ENCODE data around the gene MCF2L2.

Gene MCF2L2

GRCh38 chr3:183283886-183284285 is 144.5 kb downstream of the MCF2L2 start:
- Histone ChIP-seq H3K9me3 (replicated peaks; ENCODE audit: low read length) (no peaks in the 10 kb centered on the region), H3K4me1 (ENCODE audit: control insufficient read depth, insufficient read depth, low read length) (peaks cover 47% of the 10 kb centered on the region), H3K4me3 (ENCODE audit: low read length) (no peak overlapping the region), H3K36me3 (ENCODE audit: insufficient read depth, low read length) (no peaks in the 10 kb centered on the region), H3K4me2 (ENCODE audit: low read length) (no peak overlapping the region), H3K27me3 (ENCODE audit: control insufficient read depth, insufficient read depth, low read length) (no peaks in the 10 kb centered on the region), H3K9ac (ENCODE audit: low read depth, low read length) (no peak overlapping the region)

DNA sequence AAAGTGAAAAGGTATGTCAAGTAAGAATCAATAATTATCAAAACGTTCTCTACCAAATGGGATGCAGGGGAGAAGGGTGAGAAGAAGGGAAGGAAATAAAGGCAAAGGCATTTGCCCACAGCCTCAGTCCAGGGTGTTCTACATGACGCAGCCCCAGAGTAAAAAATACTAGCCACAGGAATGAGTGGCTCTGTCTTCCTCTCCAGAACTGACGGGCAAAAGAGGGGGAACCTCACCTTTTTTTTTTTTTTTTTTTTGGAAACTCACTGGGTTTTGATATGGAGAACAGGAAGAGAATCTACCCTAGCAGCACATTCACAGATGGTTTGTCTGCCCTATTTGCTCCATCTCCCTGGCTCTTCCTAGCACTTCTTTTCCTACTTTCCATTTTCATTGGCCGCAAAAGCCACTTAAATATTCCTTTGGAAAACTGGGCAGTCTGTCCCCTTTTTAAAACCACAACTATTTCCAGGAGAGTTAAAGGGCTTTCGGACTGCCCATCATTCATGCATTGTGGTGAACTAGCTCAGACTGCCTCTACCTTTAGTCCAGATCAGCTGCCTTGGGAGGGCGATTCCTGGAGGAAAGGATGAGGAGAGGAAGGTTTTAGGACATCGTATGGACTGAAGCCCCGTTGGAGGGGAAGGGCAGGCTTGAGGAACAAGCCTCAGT is 147.2 kb downstream of the MCF2L2 start:
- Histone ChIP-seq H3K4me1 (ENCODE audit: control insufficient read depth, insufficient read depth, low read length) (peaks cover 31% of the 10 kb centered on the region), H3K4me2 (ENCODE audit: low read length) (no peak overlapping the region), H3K9ac (ENCODE audit: low read depth, low read length) (no peak overlapping the region), H3K36me3 (ENCODE audit: insufficient read depth, low read length) (no peaks in the 10 kb centered on the region), H3K4me3 (ENCODE audit: low read length) (no peak overlapping the region), H3K27me3 (ENCODE audit: control insufficient read depth, insufficient read depth, low read length) (no peaks in the 10 kb centered on the region), H3K9me3 (replicated peaks; ENCODE audit: low read length) (no peaks in the 10 kb centered on the region)

- Histone ChIP-seq H3K4me3 (ENCODE audit: low read length) (no peak overlapping the region), H3K27me3 (ENCODE audit: control insufficient read depth, insufficient read depth, low read length) (no peaks in the 10 kb centered on the region), H3K9me3 (replicated peaks; ENCODE audit: low read length) (no peaks in the 10 kb centered on the region), H3K36me3 (ENCODE audit: insufficient read depth, low read length) (no peaks in the 10 kb centered on the region), H3K4me1 (ENCODE audit: control insufficient read depth, insufficient read depth, low read length) (peaks cover 29% of the 10 kb centered on the region), H3K4me2 (ENCODE audit: low read length) (no peak overlapping the region), H3K9ac (ENCODE audit: low read depth, low read length) (no peak overlapping the region)
These were observed 149.0 kb downstream of the MCF2L2 start for GRCh38 chr3:183279371-183279770.

- Histone ChIP-seq H3K27me3 (ENCODE audit: control insufficient read depth, insufficient read depth, low read length) (no peaks in the 10 kb centered on the region), H3K9me3 (replicated peaks; ENCODE audit: low read length) (no peaks in the 10 kb centered on the region), H3K4me3 (ENCODE audit: low read length) (no peak overlapping the region), H3K4me1 (ENCODE audit: control insufficient read depth, insufficient read depth, low read length) (peaks cover 26% of the 10 kb centered on the region), H3K4me2 (ENCODE audit: low read length) (no peak overlapping the region), H3K9ac (ENCODE audit: low read depth, low read length) (no peak overlapping the region), H3K36me3 (ENCODE audit: insufficient read depth, low read length) (no peaks in the 10 kb centered on the region)
These were observed 149.8 kb downstream of the MCF2L2 start for GRCh38 chr3:183278479-183279088.

DNA sequence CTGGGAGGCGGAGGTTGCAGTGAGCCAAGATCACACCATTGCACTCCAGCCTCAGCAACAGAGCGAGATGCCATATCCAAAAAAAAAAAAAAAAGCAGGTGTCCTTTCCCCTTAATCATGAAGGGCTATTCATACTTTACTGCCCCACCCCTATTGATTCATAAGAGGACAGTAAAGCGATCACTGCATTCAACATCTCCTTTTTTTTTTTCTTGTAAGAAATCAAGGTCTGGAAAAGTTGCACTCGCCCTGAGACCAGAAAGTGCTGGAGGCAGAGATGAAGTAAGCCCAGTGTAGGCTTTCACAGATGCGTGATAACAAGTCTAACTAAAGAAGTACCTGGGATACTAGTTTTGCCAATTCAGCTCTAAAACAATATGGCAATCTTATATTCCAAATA is 151.2 kb downstream of the MCF2L2 start:
- no peak overlapping the region for H3K9ac ChIP-seq (ENCODE audit: low read depth, low read length)
- no peaks in the 10 kb centered on the region for H3K9me3 ChIP-seq (replicated peaks; ENCODE audit: low read length)
- H3K27me3 ChIP-seq (ENCODE audit: control insufficient read depth, insufficient read depth, low read length), result no peaks in the 10 kb centered on the region
- no peaks in the 10 kb centered on the region for H3K36me3 ChIP-seq (ENCODE audit: insufficient read depth, low read length)
- peaks cover 25% of the 10 kb centered on the region for H3K4me1 ChIP-seq (ENCODE audit: control insufficient read depth, insufficient read depth, low read length)
- H3K4me2 ChIP-seq (ENCODE audit: low read length), result no peak overlapping the region
- H3K4me3 ChIP-seq (ENCODE audit: low read length), result no peak overlapping the region

DNA sequence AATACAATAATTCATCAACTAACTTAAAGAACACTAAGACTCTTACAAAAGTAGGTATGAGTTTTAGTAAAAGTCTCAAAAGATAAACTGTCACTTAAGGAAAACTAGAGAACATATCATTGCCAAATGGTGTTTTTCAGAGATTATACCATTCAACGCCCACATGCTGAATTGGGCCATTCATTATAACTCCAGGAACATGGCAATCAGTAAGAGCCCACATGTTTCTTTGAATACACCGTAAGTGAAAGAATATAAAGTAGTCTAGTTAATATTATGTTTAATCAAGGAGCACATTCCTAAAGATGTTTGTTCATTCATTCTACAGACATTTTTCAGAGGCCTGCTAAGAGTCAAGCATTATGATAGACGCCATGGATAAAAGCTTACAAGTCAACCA is 152.5 kb downstream of the MCF2L2 start:
- Histone ChIP-seq H3K4me1 (ENCODE audit: control insufficient read depth, insufficient read depth, low read length) (peaks cover 25% of the 10 kb centered on the region), H3K9ac (ENCODE audit: low read depth, low read length) (no peak overlapping the region), H3K36me3 (ENCODE audit: insufficient read depth, low read length) (peaks cover 4% of the 10 kb centered on the region), H3K4me3 (ENCODE audit: low read length) (no peak overlapping the region), H3K27me3 (ENCODE audit: control insufficient read depth, insufficient read depth, low read length) (no peaks in the 10 kb centered on the region), H3K9me3 (replicated peaks; ENCODE audit: low read length) (no peaks in the 10 kb centered on the region), H3K4me2 (ENCODE audit: low read length) (no peak overlapping the region)

- no peaks in the 10 kb centered on the region for H3K9me3 ChIP-seq (replicated peaks; ENCODE audit: low read length)
- peak overlapping the region; percentile 56 for H3K4me2 ChIP-seq (ENCODE audit: low read length)
- peaks cover 25% of the 10 kb centered on the region for H3K4me1 ChIP-seq (ENCODE audit: control insufficient read depth, insufficient read depth, low read length)
- H3K9ac ChIP-seq (ENCODE audit: low read depth, low read length), result peak overlapping the region; percentile 33
- no peaks in the 10 kb centered on the region for H3K27me3 ChIP-seq (ENCODE audit: control insufficient read depth, insufficient read depth, low read length)
- H3K36me3 ChIP-seq (ENCODE audit: insufficient read depth, low read length), result peaks cover 9% of the 10 kb centered on the region
- H3K4me3 ChIP-seq (ENCODE audit: low read length), result no peak overlapping the region
These were observed 153.0 kb downstream of the MCF2L2 start for GRCh38 chr3:183275418-183275817.

DNA sequence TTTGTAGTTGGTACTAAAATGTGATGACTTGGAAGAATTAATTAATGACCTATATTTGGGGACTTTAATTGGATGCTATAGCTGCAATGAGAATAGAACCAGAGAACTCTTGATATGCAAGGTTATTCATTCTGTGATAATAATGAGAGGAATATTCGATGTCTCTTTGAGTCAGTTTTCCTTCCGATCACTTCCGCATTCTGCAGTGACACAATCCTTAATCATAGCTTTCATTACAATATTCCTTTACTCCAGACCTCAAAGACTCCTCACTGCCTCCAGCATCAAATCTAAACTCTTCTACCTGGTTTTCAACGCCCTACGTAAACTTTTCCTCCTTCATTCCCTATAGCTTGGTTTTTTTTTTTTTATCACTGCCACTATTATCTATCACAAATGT is 153.8 kb downstream of the MCF2L2 start:
- peaks cover 17% of the 10 kb centered on the region for H3K36me3 ChIP-seq (ENCODE audit: insufficient read depth, low read length)
- H3K4me1 ChIP-seq (ENCODE audit: control insufficient read depth, insufficient read depth, low read length), result peaks cover 25% of the 10 kb centered on the region
- H3K9ac ChIP-seq (ENCODE audit: low read depth, low read length), result no peak overlapping the region
- peak overlapping the region; percentile 42 for H3K4me3 ChIP-seq (ENCODE audit: low read length)
- H3K4me2 ChIP-seq (ENCODE audit: low read length), result peak overlapping the region; percentile 56
- no peaks in the 10 kb centered on the region for H3K9me3 ChIP-seq (replicated peaks; ENCODE audit: low read length)
- H3K27me3 ChIP-seq (ENCODE audit: control insufficient read depth, insufficient read depth, low read length), result no peaks in the 10 kb centered on the region

DNA sequence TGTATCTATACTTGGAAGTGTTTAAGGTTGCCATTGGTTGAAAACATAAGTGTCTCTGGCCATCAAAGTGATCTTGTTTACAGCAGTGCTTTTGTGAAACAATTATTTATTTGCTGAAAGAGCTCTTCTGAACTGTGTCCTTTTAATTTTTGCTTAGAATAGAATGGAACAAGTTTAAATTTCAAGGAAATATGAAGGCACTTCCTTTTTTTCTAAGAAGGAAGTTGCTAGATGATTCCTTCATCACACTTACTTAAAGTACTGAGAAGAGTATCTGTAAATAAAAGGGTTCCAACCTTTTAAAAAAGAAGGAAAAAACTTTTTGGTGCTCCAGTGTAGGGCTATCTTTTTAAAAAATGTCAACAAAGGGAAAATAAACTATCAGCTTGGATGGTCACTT is 155.6 kb downstream of the MCF2L2 start:
- no peak overlapping the region for H3K4me2 ChIP-seq (ENCODE audit: low read length)
- H3K9me3 ChIP-seq (replicated peaks; ENCODE audit: low read length), result no peaks in the 10 kb centered on the region
- H3K9ac ChIP-seq (ENCODE audit: low read depth, low read length), result no peak overlapping the region
- H3K27me3 ChIP-seq (ENCODE audit: control insufficient read depth, insufficient read depth, low read length), result no peaks in the 10 kb centered on the region
- peaks cover 28% of the 10 kb centered on the region for H3K4me1 ChIP-seq (ENCODE audit: control insufficient read depth, insufficient read depth, low read length)
- H3K4me3 ChIP-seq (ENCODE audit: low read length), result no peak overlapping the region
- H3K36me3 ChIP-seq (ENCODE audit: insufficient read depth, low read length), result peaks cover 18% of the 10 kb centered on the region

- no peaks in the 10 kb centered on the region for H3K27me3 ChIP-seq (ENCODE audit: control insufficient read depth, insufficient read depth, low read length)
- no peak overlapping the region for H3K4me3 ChIP-seq (ENCODE audit: low read length)
- no peak overlapping the region for H3K9ac ChIP-seq (ENCODE audit: low read depth, low read length)
- no peak overlapping the region for H3K4me2 ChIP-seq (ENCODE audit: low read length)
- peaks cover 32% of the 10 kb centered on the region for H3K4me1 ChIP-seq (ENCODE audit: control insufficient read depth, insufficient read depth, low read length)
- H3K36me3 ChIP-seq (ENCODE audit: insufficient read depth, low read length), result peaks cover 18% of the 10 kb centered on the region
- H3K9me3 ChIP-seq (replicated peaks; ENCODE audit: low read length), result no peaks in the 10 kb centered on the region
These were observed 156.3 kb downstream of the MCF2L2 start for GRCh38 chr3:183272142-183272541.

DNA sequence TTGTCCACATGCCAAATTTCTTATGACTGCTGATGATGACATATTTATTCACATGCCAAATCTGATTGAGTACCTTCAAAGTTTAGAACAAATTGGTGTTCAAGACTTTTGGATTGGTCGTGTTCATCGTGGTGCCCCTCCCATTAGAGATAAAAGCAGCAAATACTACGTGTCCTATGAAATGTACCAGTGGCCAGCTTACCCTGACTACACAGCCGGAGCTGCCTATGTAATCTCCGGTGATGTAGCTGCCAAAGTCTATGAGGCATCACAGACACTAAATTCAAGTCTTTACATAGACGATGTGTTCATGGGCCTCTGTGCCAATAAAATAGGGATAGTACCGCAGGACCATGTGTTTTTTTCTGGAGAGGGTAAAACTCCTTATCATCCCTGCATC is 158.1 kb downstream of the MCF2L2 start:
- Histone ChIP-seq H3K9me3 (replicated peaks; ENCODE audit: low read length) (no peaks in the 10 kb centered on the region), H3K4me1 (ENCODE audit: control insufficient read depth, insufficient read depth, low read length) (peaks cover 41% of the 10 kb centered on the region), H3K27me3 (ENCODE audit: control insufficient read depth, insufficient read depth, low read length) (no peaks in the 10 kb centered on the region), H3K9ac (ENCODE audit: low read depth, low read length) (no peak overlapping the region), H3K4me3 (ENCODE audit: low read length) (no peak overlapping the region), H3K4me2 (ENCODE audit: low read length) (no peak overlapping the region), H3K36me3 (ENCODE audit: insufficient read depth, low read length) (peaks cover 18% of the 10 kb centered on the region)

- Histone ChIP-seq H3K4me3 (ENCODE audit: low read length) (no peak overlapping the region), H3K9me3 (replicated peaks; ENCODE audit: low read length) (no peaks in the 10 kb centered on the region), H3K4me1 (ENCODE audit: control insufficient read depth, insufficient read depth, low read length) (peaks cover 42% of the 10 kb centered on the region), H3K36me3 (ENCODE audit: insufficient read depth, low read length) (peaks cover 18% of the 10 kb centered on the region), H3K9ac (ENCODE audit: low read depth, low read length) (no peak overlapping the region), H3K27me3 (ENCODE audit: control insufficient read depth, insufficient read depth, low read length) (no peaks in the 10 kb centered on the region), H3K4me2 (ENCODE audit: low read length) (no peak overlapping the region)
These were observed 159.1 kb downstream of the MCF2L2 start for GRCh38 chr3:183269345-183269744.
